ENCODE results near the gene PCNX2. TPM values are rescaled to one million over a fixed set of nuclear protein-coding genes. Genes with fewer than 3 reads are reported as not detected.
"Not testable (repeated sequence)": the region's sequence is repeated elsewhere in the genome, so short reads cannot be mapped to it uniquely, and the experiment has no call there.

The PCNX2 gene
- total RNA-seq, 2 donors from 2014 or later = 24.1 to 72.1 TPM

DNA sequence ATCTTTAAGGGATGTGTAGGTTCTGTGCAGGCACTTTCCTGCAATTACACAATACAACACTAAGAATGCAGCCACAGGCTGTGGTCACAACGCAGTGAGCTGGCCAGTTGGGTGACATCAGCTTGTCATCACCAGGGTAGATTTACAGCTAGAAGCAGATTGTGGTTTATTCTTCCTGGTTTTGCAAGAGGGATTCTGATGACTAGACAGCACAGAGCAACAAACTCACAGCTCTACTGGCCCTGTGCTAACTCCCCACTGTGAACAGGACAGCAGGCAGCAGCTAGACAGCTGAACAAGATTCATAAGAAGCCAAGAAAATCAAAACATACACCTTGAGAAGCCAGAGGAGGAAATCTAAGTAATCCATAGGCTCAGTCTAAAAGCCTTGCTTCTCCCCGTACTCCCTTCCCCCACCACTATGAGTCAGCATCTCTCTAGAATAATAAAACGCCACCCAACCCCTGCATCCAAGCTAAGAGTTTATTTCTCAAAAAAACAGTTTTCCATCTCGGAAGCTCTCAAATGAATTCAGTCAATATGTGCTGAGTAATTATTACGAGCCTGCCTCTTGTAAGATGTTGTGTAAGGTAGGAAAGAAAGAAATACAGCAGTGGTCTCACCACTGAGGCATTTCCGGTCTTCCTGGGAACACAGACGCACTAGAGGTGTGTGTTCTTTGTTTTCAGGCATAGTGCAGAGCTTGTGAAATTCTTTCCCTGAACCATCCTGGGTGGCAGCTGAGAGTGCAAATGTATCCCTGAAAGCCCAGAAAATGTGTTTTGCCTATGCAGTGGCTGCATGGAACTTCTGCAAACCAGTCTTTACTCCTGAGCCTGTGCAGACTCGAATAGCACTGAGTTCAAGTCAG is 182.3 kb downstream of the PCNX2 start:
- Histone ChIP-seq H3K27ac (peak overlapping the region in 2 of 4 donors; percentile 37 to 72), H3K36me3 (replicated peaks in 1 of 2; ENCODE audit: insufficient read depth in 1 of 2, low read depth in 2 of 2) (no peaks in the 10 kb centered on the region), H3K9me3 (no peaks in the 10 kb centered on the region), H3K27me3 (no peaks in the 10 kb centered on the region), H3K4me3 (no peak overlapping the region), H3K4me1 (no peaks in the 10 kb centered on the region)
- peak; percentile 16 to 81 (median 41) for DNase-seq
- TF ChIP-seq, protein P1, sequence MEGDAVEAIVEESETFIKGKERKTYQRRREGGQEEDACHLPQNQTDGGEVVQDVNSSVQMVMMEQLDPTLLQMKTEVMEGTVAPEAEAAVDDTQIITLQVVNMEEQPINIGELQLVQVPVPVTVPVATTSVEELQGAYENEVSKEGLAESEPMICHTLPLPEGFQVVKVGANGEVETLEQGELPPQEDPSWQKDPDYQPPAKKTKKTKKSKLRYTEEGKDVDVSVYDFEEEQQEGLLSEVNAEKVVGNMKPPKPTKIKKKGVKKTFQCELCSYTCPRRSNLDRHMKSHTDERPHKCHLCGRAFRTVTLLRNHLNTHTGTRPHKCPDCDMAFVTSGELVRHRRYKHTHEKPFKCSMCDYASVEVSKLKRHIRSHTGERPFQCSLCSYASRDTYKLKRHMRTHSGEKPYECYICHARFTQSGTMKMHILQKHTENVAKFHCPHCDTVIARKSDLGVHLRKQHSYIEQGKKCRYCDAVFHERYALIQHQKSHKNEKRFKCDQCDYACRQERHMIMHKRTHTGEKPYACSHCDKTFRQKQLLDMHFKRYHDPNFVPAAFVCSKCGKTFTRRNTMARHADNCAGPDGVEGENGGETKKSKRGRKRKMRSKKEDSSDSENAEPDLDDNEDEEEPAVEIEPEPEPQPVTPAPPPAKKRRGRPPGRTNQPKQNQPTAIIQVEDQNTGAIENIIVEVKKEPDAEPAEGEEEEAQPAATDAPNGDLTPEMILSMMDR (IDR thresholded peaks at IDR 0.05) = no peak
- TF ChIP-seq POLR2A (IDR thresholded peaks at IDR 0.05) = no peak
- 50 to 79% methylated on average over 8 of the region's 8 CpGs for WGBS, 2 donors
- peak; percentile 81 for ATAC-seq
- intact Hi-C loops (cut with DNase I) = no loop called here

DNA sequence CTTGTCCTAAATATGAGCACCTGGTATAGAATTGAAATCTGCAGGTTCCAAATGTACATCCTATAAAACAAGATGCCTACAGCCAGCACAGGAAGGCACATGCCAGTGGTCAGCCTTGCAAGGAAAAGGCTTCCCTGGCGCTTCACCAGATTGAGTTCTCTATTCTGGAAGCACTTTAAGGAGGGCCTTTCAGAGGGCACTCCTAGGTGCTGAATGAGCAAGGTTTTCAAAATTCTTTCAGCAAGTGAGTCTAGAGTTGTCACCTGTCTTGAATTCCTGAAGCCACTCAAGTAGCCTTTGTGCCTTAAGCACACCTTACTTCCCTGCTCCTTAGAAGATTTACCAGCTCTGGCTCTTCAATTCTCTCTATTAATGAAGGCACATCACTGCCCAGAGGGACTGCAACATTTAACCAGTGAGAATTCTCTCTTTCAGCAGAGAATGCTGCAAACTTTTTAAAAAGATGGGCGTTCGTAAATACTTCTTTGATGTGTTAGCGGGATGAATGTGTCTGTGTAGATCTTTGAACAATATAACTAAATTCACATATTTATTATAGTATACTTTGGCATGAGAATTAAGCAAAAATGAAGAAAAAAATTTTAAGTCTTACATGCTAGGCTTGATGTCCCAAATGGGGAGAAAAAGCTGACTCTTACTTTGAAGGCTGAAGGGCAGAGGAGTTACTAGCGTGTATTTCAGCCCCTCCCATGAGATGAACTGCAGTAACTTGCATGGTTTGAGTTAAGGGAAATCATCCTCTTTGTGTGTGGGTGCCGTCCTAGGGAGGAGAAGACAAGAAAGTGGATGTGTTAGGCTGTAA is 183.1 kb downstream of the PCNX2 start:
- intact Hi-C loops (cut with DNase I) = no loop called here
- Histone ChIP-seq H3K36me3 (replicated peaks in 1 of 2; ENCODE audit: insufficient read depth in 1 of 2, low read depth in 2 of 2) (no peaks in the 10 kb centered on the region), H3K4me1 (no peaks in the 10 kb centered on the region), H3K27me3 (no peaks in the 10 kb centered on the region), H3K27ac (peak overlapping the region in 2 of 4 donors; percentile 37 to 72), H3K9me3 (no peaks in the 10 kb centered on the region), H3K4me3 (no peak overlapping the region)
- DNase-seq = peak in 1 of 4 donors; percentile 9
- ATAC-seq = no peak
- no peak for TF ChIP-seq POLR2A (IDR thresholded peaks at IDR 0.05)
- TF ChIP-seq, protein P1 (IDR thresholded peaks at IDR 0.05) = no peak
- 81 to 90% methylated on average over 6 of the region's 6 CpGs for WGBS, 2 donors

DNA sequence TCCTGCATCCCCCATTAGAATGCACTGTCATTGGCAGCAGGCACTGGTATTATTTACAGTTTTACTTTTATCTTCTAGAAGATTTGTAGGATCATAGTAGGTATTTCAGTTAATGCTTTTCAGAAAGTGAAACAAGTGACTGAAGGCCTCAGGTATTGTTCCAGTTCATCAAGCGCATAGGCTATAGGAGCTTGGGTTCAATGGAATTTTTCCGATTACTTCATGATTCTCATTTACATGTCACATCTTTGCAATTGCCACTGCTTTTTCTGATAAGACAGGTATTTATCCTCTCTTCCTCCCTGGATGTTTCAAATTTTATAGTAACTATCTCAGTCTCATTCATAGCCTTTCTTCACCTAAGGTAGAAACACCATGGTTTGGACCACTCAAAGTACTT is 183.8 kb downstream of the PCNX2 start:
- Histone ChIP-seq H3K36me3 (replicated peaks in 1 of 2; ENCODE audit: insufficient read depth in 1 of 2, low read depth in 2 of 2) (no peaks in the 10 kb centered on the region), H3K4me1 (no peaks in the 10 kb centered on the region), H3K4me3 (no peak overlapping the region), H3K27me3 (no peaks in the 10 kb centered on the region), H3K9me3 (no peaks in the 10 kb centered on the region), H3K27ac (no peak overlapping the region)
- intact Hi-C loops (cut with DNase I) = no loop called here
- ATAC-seq (no peak), DNase-seq (no peak)
- WGBS, 2 donors = 84 to 90% methylated on average over 2 of the region's 2 CpGs
- TF ChIP-seq, protein P1 (IDR thresholded peaks at IDR 0.05) = no peak
- no peak for TF ChIP-seq POLR2A (IDR thresholded peaks at IDR 0.05)

DNA sequence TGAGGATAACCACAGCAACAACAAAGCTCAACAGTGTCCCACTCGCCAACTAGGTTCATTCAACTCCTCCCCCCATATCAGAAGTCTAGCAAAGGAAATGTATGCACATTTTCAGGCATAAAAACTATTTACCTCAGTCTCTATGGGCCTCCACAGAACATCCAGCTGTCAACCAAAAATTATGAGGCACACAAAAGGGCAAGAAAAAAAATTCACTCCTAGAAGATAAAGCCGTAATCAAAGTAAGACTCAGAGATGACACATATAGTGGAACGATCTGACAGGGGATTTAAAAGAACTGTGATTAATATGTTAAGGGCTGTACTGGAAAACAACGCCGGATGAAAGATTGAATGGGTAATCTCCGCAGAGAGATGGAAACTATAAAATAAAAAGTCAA is 186.4 kb downstream of the PCNX2 start:
- H3K4me3 ChIP-seq = no peak overlapping the region
- no peaks in the 10 kb centered on the region for H3K9me3 ChIP-seq
- intact Hi-C loops (cut with DNase I) = no loop called here
- no peaks in the 10 kb centered on the region for H3K36me3 ChIP-seq (replicated peaks in 1 of 2; ENCODE audit: insufficient read depth in 1 of 2, low read depth in 2 of 2)
- H3K4me1 ChIP-seq = no peaks in the 10 kb centered on the region
- DNase-seq (no peak), ATAC-seq (no peak)
- H3K27ac ChIP-seq = no peak overlapping the region
- 89 to 91% methylated on average over 6 of the region's 6 CpGs for whole genome bisulfite sequencing, 2 donors
- no peaks in the 10 kb centered on the region for H3K27me3 ChIP-seq
- TF ChIP-seq, protein P1 (IDR thresholded peaks at IDR 0.05) = no peak

DNA sequence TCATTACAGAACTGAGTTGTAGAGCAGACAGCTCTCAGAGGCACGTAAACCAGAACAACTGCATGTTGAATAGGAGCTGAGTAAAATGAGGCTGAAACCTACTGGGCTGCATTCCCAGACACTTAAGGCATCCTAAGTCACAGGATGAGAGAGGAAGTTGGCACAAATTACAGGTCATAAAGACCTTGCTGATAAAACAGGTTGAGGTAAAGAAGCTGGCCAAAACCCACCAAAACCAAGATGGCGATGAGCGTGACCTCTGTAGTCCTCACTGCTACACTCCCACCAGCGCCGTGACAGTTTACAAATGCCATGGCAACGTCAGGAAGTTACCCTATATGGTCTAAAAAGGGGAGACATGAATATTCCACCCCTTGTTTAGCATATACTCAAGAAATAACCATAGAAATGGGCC is 187.8 kb downstream of the PCNX2 start:
- DNase-seq; intact Hi-C loops (cut with DNase I); H3K9me3 ChIP-seq; H3K4me1 ChIP-seq; H3K36me3 ChIP-seq (replicated peaks in 1 of 2; ENCODE audit: insufficient read depth in 1 of 2, low read depth in 2 of 2); H3K27ac ChIP-seq; H3K27me3 ChIP-seq; H3K4me3 ChIP-seq: not testable (repeated sequence)
- peak; percentile 35 for ATAC-seq
- 86% methylated on average over 6 of the region's 6 CpGs for WGBS, 2 donors

Measured in body of pancreas (tissue), 4 donors.